ENCODE data around the gene CLINT1. TPM values are rescaled to one million over a fixed set of nuclear protein-coding genes. Genes with fewer than 3 reads are reported as not detected.

Gene CLINT1
- total RNA-seq, 4 donors from 2014 or later: 69.1 to 103 (median 88.6) TPM

DNA sequence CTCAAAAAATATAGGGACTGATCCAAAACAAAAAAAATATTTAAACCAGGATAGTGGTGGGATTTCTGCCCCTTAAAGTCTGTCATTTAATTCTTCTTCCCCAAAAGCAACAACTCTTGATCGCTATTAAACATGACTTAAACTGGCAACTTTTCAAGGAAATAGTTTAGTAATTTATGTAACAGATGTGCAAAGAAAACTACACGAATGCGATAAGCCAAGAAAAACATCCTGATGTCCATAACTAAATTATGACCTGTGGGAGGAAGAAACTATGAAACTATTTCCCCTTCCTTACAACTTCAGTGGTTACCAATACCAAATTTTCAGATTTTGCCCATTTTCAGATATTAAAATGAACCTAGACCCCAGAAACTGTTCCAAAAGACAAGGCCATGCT is 31.5 kb downstream of the CLINT1 start:
- Histone ChIP-seq H3K27ac (peak overlapping the region; percentile 73 to 79 (median 74)), H3K27me3 (no peaks in the 10 kb centered on the region), H3K4me3 (no peak overlapping the region), H3K9me3 (no peaks in the 10 kb centered on the region), H3K36me3 (no peaks in the 10 kb centered on the region), H3K4me1 (peaks cover 7 to 74% (median 13%) of the 10 kb centered on the region in 3 donors)
- 23 to 35% methylated on average over 2 to 3 of the region's 3 CpGs for WGBS, 2 donors (ENCODE audit: low coverage in 1 of 2)
- ATAC-seq: no peak
- TF ChIP-seq POLR2AphosphoS5 (IDR thresholded peaks at IDR 0.05) (no peak), EP300 (IDR thresholded peaks at IDR 0.05) (no peak), POLR2A (IDR thresholded peaks at IDR 0.05) (no peak)
- TF ChIP-seq, protein P1, sequence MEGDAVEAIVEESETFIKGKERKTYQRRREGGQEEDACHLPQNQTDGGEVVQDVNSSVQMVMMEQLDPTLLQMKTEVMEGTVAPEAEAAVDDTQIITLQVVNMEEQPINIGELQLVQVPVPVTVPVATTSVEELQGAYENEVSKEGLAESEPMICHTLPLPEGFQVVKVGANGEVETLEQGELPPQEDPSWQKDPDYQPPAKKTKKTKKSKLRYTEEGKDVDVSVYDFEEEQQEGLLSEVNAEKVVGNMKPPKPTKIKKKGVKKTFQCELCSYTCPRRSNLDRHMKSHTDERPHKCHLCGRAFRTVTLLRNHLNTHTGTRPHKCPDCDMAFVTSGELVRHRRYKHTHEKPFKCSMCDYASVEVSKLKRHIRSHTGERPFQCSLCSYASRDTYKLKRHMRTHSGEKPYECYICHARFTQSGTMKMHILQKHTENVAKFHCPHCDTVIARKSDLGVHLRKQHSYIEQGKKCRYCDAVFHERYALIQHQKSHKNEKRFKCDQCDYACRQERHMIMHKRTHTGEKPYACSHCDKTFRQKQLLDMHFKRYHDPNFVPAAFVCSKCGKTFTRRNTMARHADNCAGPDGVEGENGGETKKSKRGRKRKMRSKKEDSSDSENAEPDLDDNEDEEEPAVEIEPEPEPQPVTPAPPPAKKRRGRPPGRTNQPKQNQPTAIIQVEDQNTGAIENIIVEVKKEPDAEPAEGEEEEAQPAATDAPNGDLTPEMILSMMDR (IDR thresholded peaks at IDR 0.05): no peak

DNA sequence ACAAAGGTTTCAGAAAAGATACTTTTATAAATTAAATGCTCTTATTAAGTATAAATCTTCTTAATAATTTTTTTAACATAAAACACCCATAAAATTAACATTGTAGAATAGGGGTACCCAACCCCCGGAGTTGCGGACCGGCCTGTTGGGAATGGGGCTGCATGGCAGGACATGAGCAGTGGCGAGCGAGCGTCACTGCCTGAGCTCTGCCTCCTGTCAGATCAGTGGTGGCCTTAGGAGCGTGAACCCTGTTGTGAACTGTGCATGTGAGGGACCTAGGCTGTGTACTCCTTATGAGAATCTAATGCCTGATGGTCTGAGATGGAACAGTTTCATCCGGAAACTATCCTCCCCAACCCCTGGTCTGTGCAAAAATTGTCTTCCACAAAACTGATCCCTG is 35.3 kb downstream of the CLINT1 start:
- Histone ChIP-seq H3K27me3 (no peaks in the 10 kb centered on the region), H3K4me1 (peaks cover 17 to 99% (median 20%) of the 10 kb centered on the region in 3 donors), H3K27ac (peak overlapping the region in 2 of 4 donors; percentile 9 to 74), H3K36me3 (no peaks in the 10 kb centered on the region), H3K4me3 (no peak overlapping the region), H3K9me3 (no peaks in the 10 kb centered on the region)
- no peak for ATAC-seq
- no peak for TF ChIP-seq POLR2A (IDR thresholded peaks at IDR 0.05)
- no peak for TF ChIP-seq POLR2AphosphoS5 (IDR thresholded peaks at IDR 0.05)
- TF ChIP-seq, protein P1 (IDR thresholded peaks at IDR 0.05): no peak
- no peak for TF ChIP-seq EP300 (IDR thresholded peaks at IDR 0.05)
- WGBS, 2 donors (ENCODE audit: low coverage in 1 of 2): 97 to 99% methylated on average over 6 to 8 of the region's 8 CpGs

DNA sequence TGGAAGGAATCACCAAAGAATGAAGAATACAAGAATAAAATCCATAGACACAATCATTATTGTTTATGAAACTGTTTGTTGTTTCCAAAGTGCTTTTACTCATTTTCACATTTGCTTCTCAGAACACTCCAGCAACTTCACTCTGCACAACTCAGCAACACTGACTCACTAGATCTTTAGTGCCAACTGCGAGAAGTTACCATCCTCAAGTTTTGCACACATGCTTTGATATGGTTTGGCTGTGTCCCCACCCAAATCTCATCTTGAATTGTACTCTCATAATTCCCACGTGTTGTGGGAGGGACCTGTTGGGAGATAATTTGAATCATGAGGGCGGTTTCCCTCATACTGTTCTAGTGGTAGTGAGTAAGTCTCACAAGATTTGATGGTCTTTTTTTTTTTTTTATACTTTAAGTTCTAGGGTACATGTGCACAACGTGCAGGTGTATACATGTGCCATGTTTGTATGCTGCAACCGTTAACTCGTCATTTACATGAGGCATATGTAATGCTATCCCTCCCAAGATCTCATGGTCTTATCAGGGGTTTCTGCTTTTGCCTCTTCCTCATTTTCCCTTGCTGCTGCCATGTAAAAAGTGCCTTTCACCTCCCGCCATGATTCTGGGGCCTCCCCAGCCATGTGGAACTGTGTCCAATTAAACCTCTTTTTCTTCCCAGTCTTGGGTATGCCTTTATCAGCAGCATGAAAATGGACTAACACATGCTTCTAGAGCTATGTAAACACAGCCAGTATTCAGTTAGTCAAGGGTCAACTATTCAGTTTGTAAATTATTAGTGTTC is 36.9 kb downstream of the CLINT1 start:
- H3K36me3 ChIP-seq: no peaks in the 10 kb centered on the region
- peak overlapping the region in 3 of 4 donors; percentile 41 to 67 (median 53) for H3K27ac ChIP-seq
- H3K27me3 ChIP-seq: no peaks in the 10 kb centered on the region
- TF ChIP-seq POLR2A (IDR thresholded peaks at IDR 0.05) (no peak), EP300 (IDR thresholded peaks at IDR 0.05) (no peak), POLR2AphosphoS5 (IDR thresholded peaks at IDR 0.05) (no peak)
- TF ChIP-seq, protein P1 (IDR thresholded peaks at IDR 0.05): no peak
- H3K4me1 ChIP-seq: peaks cover 10 to 92% (median 11%) of the 10 kb centered on the region in 3 donors
- H3K4me3 ChIP-seq: no peak overlapping the region
- no peaks in the 10 kb centered on the region for H3K9me3 ChIP-seq
- ATAC-seq: no peak
- WGBS, 2 donors (ENCODE audit: low coverage in 1 of 2): 83 to 88% methylated on average over 2 to 6 of the region's 7 CpGs

DNA sequence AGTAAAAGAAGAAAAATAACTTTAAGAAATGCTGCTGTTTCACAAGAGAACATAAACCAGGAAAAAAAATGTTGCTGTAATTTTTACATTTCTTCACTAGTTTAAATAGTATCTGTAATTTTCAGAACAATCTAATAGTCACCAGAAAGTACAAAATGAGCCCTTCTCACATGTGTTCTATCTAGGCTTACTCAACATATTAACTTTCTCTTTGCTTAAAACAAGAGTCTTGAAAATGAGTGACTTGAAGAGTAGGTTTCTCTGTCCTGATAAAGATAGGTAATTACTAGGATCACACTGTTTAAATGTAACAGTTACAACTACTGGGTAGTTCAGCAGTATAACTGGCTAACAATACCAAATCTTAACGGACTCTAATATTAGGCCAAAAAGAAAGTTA is 37.5 kb downstream of the CLINT1 start:
- Histone ChIP-seq H3K27me3 (no peaks in the 10 kb centered on the region), H3K36me3 (no peaks in the 10 kb centered on the region), H3K9me3 (no peaks in the 10 kb centered on the region), H3K27ac (peak overlapping the region in 2 of 4 donors; percentile 41 to 67), H3K4me1 (peaks cover 11 to 91% (median 12%) of the 10 kb centered on the region in 3 donors), H3K4me3 (no peak overlapping the region)
- 43 to 77% methylated on average over 1 of the region's 1 CpG for WGBS, 2 donors (ENCODE audit: low coverage in 1 of 2)
- TF ChIP-seq POLR2AphosphoS5 (IDR thresholded peaks at IDR 0.05) (no peak), EP300 (IDR thresholded peaks at IDR 0.05) (no peak), POLR2A (IDR thresholded peaks at IDR 0.05) (no peak)
- TF ChIP-seq, protein P1 (IDR thresholded peaks at IDR 0.05): no peak
- ATAC-seq: no peak
